GM12874 (cell line): ENCODE data around the gene RRAS2.
A peak's percentile ranks its signal among the peaks of the same experiment; 100 is the strongest.

Experiments used
- CTCF ChIP-seq: IDR thresholded peaks from 2 replicates; pipeline ENCODE4 v1.5.1; 2011; ENCODE audit warnings: low read depth, mild to moderate bottlenecking, control low read depth, low read length, moderate library complexity; ENCODE audit not compliant: insufficient read depth

RRAS2 gene

GRCh38 chr11:14249121-14249963 is 109.6 kb downstream of the RRAS2 start:
- peak; percentile 68 for TF ChIP-seq CTCF

- TF ChIP-seq CTCF, result no peak
Measured at GRCh38 chr11:14248580-14248981, 110.4 kb downstream of the RRAS2 start.

GRCh38 chr11:14245444-14245843 is 113.5 kb downstream of the RRAS2 start:
- TF ChIP-seq CTCF, result no peak

- TF ChIP-seq CTCF, result no peak
Measured at GRCh38 chr11:14244926-14245325, 114.1 kb downstream of the RRAS2 start.

- no peak for TF ChIP-seq CTCF
Measured at GRCh38 chr11:14242733-14243132, 116.2 kb downstream of the RRAS2 start.

GRCh38 chr11:14242187-14242586 is 116.8 kb downstream of the RRAS2 start:
- TF ChIP-seq CTCF, result no peak

GRCh38 chr11:14240951-14241350 is 118.0 kb downstream of the RRAS2 start:
- TF ChIP-seq CTCF, result no peak
